NCI-H1436 (cell line): Measurements from ENCODE around the gene LAMB1.
"Not testable (repeated sequence)": the region's sequence is repeated elsewhere in the genome, so short reads cannot be mapped to it uniquely, and the experiment has no call there.

Experiments used
- DNase-seq: peaks from one replicate; lab custom pipeline; 2025; lab: John Stamatoyannopoulos, UW

The LAMB1 gene

DNA sequence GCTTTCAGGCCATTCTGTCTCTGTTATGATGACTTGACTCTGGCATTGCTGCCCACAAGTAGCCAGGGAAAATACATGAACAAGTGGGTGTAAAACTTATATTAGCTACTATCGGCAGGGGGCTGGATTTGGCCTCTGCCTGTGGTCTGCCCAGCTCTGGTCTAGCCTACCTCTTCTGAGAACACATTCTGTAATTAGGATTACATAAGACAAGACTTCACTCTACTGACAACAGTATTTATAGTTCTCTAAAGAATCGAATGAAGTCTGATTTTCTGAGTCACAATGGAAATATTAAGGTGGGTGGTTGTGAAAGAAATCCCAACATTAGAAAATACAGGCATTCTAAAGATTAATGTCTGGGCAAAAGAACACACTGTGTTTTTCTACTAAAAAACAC, 56.5 kb downstream of the LAMB1 start:
- no peak for DNase-seq

DNA sequence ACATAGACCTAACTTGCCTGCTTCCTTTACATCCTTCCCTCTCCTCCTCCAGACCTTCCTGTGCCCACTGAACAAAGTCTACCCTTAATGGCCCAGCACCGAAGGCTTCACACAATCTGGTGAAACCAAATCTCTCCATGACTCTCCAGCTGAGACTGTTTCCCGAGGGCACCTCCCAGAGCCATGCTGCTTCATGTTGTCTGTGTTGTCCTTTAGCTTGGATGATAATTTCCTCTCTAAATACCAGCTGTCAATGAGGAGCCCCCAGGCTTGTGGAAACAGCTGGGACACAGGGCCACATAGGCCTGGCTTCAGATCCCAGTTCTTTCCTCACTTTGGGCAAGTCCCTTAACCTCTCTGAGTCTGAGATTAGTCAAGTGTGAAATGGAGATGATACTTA, 57.6 kb downstream of the LAMB1 start:
- DNase-seq, result no peak

DNA sequence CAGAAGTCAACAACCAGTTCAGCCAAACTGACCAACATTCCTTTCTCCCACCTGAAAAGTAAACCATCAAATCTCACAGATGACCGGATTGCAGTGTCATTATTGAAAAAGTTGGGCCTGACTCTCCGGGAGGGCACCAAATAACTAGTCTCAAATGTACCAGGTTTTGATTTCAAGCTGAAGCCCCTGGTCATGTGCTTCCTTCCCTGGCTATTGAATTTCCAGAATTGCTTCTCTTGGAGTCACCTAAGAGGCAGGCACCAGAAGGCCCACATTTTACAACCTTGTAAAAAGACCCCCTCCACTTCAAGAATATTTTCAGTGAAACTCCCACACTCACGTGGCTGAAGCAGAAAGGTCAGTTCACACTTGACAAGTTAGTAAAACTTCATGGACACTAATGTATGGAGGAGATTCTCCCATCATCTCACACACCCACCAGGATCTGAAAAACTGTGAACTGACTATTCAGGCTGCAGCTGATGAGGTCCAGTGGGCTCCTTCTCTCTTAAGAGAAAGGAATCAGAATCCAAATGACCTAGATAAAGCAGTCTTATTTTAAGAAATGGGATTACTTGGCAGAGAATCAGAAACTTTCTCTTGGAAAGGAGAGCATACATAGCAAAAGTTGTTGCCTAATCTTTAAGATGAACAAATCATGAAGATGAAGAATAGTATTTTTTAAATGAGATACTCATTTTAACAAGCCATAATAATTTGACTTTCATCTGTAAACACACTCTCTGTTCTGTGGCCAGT, 58.4 kb downstream of the LAMB1 start:
- no peak for DNase-seq

DNA sequence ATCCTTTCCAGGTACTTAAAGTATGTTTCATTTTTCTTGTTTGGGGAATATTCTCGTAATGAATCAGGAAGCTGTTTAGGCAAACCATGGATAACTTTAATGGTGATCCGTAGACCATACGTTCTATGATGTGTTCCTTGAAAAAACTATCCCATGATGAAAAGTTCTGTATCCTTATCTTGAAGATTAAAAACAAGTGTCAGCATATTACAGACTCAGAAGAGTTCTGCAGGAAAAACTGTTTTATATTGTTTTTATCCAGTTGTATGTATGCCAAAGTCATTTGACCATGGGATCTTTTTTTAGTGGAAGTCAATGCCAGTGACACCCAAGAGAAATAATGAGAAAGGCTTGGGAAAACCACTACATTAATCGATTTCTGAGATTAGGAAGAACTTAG, 59.9 kb downstream of the LAMB1 start:
- no peak for DNase-seq

DNA sequence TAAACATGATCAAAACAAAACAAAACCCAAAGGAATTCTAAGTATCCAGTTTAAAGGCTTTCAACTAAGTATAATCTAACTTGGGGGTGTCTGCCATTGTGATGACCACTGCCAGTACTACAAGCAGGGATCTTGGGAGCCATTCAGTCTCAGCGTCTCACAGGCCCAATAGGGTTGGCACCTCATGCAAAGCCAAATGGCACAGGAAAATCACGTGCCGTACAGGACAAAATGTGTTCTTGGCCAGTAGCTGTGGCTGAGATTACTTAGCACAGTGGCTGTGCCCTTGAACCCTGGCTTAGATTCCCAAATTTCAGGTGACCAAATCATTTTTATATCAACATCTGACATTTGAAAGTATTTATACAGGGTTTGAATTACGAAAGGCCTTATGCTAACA, 62.0 kb downstream of the LAMB1 start:
- no peak for DNase-seq

DNA sequence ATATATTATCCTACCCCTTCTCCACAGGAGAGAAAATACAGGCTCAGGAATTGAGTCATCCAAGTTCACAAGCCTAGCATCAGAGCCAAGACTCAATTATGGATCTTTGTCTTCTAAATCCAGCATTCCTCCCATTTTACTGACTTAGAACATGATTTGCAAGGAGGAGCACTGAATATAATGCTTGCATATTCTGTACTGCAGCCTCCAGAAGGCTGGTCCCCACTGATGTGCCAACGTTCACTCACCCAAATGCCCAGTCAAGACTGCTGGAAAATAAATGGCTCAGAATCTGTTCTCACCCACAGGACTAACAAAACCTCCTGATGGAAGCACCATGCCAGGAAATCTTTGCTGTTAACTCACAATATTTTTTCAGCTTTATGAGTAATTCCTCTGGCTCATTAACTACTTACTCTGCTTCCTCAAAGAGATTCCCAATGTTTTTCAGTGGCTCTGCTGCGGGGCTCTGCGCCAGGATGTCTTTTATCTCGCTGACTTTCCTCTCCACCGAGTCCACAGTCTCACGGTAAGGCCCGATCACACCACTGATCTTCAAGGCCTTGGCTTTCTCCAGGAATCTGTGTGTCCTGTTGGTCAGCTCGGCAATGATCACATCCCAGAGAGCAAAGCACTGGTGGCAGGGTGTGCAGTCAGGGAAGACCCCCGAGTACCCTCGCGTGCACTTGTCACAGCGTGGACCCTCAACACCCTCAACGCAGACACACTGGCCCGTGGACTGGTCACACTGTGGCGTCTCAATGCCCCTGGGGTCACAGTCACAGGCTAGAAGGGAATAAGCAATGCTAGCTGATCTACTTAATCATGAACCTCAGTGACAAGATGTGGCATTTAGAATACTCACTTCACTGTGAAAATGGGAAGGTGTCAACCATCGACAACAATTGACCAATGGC, 63.1 kb downstream of the LAMB1 start:
- no peak for DNase-seq

DNA sequence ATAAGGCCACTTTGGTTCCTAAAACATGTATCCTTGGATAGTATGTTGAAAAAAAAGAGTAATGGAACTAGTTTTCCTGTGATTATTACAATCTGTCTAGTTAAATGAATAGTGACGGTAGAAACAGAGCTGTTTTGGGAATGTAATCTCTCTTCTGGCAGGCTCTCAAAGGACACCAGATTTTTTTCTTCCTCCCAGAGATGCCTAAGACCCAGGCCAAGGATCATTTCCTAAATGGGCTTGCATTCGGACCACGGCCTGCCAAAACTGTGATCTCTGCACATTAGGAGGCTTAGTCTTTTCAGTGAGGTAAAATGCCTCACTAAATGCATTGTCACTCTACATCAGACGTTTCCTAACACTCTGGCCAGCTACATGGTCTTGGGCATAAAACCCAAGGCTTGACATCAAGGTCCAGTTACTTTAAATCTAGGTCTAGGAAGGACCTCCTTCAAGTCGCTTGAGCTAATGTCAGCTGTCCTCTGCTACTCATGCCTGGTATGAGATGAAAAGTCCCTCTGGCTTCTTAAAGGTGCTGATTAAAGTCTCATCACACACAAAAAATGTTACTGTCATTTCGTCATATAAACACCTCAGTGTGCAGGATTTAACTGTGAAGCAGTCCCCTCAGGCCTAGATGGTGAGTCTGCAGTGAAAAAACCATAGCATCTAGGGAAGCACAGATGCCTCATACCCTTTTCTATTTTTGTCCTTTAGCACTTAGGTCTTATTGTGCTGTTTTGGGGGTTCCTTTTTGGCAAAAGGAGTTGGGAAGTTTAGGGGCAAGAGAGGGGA, 64.3 kb downstream of the LAMB1 start:
- no peak for DNase-seq

DNA sequence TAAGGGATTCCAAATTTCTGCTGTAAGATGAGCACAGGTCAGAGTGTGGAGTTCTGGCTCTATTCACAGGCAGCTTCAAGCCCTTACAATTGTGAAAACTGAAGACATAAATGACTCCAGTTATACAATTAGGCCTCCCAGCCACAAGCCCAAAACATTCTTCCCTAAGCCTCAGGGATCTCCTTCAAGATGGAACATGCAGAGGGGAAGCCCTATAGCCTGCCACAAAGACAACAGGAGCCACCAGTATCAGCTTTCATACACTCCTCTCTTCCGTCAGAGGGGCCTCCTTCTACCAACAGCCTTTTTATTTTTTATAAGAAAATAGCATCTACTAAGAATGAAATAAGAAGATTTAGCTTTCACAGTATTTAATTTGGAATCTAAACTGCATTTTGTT, 65.4 kb downstream of the LAMB1 start:
- DNase-seq, result no peak

DNA sequence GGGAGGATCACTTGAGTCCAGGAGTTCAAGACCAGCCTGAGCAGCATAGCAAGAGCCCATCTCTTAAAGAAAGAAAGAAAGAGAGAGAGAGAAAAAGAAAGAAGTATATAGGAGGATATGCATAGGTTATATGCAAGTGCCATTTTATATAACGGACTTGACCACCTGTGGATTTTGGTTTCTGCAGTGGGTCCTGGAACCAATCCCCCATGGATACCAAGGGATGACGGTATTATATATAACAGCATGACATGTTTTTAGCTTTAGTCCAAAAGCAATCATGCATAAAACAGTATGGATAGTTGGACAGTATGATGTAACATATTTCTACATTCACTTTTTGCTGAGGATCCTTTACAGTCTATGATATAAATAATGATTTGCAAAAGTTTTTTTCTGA, 66.6 kb downstream of the LAMB1 start:
- no peak for DNase-seq

DNA sequence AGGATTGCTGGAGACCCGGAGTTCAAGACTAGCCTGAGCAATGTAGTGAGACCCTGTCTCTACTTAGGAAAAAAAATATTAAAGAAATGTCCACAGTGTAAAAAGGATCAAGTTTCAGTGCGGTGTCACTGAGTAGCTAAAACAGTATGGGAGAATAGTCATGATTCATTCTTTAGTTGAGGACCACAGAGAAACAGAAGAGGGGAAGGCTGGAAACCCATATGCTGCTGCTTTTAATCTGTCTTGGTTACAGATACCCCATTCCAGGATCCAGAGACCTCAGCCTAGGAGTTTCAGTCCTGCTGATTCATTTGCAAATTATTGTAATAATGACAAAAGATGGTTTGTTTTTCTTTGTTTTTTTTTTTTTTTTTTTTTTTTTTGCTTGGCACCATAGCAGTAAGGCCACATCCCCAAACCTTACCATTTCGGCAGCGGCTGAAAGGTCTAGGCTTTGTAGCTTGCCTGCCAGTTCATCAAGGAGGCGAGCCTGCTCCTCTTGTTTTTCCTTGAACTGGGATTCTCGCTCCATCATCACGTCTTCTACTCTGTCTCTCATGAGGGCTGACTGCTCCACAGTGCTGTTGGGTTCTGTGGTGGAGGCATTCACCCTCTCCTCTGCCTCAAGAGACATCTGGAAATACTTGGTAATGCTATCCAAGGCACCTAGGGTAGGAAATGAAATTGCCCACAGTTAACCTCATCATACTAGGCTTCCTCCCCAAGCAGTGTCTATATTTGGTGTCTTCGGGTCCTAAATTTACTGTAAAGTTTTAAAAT, 67.8 kb downstream of the LAMB1 start:
- no peak for DNase-seq

DNA sequence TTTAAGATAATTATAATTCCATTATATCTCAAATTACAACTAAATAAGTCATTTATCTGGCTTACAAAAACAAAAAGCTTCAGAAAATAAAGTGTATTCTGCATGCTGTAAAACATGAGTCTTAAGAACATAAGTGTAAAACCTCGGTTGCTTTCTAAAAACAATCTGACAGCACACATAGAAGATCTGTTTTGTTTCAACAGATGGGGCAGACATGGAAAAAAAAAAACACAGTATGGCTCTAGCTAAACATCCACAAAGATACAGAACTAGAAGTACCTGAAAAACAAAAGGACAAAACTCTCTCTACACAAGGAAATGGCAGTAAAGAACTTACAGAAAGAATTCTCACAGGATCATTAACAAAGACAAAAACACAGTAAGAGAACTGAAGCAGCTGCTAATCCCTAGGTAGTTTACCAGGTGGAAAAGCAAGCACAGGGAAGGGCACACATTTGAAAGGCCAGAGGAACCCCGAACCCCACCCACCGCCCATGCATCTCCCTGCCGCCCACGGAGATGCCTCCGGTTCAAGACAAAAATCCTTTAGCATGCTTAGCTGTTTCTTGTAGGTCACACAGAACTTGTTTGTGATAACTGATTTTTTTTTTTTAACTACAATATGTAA, 69.5 kb downstream of the LAMB1 start:
- no peak for DNase-seq

DNA sequence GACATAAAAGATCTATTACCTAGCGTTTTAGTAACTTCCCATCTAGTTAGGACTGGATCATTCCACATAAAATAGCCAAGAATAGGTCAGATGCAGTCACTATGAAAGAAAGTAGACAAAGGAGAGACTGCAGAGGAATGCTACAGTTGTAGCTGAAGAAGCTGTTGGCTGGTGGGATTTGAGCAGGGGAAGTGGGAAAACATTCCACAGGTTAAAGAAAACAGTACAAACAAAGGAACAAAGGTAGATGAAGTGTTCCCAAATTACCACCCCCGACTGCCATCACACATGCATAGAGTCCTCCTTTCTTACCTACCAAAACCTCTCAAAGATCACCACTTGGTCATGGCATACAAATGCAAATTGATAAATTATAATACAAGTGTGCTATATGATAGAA, 70.2 kb downstream of the LAMB1 start:
- no peak for DNase-seq

DNA sequence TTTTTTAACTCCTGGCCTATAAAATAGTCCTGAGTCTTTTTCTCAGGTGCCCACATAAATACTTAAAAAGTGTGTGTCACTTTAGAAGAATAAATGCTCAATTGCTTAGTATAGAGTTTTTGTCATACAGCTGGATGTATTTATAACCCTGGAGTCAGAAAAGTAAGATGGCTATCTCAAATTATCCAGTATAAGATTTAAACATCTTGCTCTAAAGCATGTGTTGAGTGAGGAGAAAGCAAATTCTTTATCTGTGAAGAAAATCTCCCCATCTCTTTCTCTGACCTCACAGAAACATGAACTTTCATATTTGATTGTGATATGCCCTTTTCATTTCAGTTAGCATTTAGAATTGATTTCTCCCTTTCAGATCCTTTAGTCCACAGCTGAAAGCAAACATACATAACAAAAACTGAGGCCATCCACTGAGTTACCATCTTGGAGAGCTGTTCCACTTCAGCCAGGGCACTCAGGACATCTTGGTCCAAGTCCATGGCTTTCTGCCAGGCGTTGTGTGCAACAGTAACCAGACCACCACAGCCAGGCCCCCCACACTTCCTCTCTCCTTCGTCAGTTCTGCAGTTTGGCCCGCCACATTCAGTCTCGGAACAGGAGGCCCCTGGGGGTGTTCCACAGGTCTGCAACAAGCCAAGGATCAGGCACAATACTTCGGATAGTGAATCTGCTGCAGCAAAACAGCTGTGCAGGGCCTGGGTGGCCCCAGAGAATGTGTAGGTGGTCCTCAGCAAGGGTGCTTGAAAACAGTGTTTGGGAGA, 71.0 kb downstream of the LAMB1 start:
- DNase-seq, result no peak

DNA sequence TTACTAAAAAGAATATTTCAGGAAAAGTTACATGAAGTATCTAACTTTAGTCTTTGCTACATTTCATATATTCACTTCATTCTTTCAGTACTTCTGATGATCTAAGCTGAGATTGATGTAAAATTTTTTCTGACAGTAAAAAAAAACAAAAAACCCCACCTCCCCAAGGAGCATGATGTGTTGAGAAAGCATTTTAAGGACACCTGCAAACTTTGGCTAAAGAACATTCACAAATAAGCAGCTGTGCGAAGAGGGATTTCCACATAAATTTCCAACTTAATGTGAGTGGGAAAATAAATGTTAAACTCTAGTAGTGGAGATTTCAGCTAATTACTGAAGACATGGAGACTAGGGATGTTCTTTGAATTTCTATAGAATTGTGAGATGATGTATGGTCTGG, 76.5 kb downstream of the LAMB1 start:
- DNase-seq, result no peak

DNA sequence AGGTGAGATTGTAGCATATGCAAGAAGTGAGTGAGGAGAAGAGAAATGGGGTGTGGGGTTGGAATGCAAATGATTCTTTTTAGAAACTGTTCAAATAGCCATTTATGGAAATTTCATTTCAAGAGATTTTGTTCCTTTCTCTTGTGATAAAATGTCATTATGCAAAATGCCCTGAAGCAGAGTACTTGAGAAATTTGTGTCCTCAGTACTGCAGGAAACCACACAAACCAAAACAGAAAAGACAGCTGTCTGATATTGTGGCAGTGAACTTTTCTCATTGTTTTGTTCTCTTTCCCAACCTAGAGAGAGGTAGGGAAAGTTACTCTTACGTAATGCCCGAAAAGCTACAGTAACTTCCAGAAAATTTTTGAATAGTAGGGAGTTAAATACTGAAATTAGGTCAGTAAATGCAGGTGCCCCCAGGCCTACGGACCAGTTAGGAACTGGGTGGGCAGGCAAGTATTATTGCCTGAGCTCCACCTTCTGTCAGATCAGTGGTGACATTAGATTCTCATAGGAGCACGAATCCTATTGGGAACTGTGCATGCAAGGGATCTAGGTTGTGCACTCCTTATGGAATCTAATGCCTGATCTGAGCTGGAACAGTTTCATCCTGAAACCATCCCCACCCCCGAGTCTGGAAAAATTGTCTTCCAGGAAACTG, 78.0 kb downstream of the LAMB1 start:
- DNase-seq, result no peak

DNA sequence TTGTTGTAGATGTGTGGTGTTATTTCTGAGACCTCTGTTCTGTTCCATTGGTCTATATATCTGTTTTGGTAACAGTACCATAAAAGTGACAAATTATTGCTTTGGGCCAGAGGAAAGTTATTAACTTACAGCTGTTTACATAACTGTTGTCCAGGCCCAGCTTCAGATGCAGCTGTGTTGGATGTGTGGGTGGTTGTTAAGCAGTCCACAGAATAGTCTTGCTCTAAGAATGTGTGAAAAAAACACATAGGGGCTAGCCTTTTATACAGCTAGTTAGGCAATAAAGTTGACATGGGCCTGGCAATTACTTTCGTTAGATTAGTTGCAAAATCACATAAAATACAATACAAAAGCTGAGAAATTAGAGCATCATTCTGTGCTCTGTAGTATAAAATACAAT, 80.1 kb downstream of the LAMB1 start:
- no peak for DNase-seq

DNA sequence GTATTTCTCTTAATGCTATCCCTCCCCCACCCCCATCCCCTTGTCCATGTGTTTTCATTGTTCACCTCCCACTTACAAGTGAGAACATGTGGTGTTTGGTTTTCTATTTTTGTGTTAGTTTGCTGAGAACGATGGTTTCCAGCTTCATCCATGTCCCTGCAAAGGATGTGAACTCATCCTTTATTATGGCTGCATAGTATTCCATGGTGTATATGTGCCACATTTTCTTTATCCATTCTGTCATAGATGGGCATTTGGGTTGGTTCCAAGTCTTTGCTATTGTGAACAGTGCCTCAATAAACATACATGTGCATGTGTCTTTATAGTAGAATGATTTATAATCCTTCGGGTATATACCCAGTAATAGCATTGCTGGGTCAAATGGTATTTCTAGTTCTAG, 81.1 kb downstream of the LAMB1 start:
- not testable (repeated sequence) for DNase-seq

DNA sequence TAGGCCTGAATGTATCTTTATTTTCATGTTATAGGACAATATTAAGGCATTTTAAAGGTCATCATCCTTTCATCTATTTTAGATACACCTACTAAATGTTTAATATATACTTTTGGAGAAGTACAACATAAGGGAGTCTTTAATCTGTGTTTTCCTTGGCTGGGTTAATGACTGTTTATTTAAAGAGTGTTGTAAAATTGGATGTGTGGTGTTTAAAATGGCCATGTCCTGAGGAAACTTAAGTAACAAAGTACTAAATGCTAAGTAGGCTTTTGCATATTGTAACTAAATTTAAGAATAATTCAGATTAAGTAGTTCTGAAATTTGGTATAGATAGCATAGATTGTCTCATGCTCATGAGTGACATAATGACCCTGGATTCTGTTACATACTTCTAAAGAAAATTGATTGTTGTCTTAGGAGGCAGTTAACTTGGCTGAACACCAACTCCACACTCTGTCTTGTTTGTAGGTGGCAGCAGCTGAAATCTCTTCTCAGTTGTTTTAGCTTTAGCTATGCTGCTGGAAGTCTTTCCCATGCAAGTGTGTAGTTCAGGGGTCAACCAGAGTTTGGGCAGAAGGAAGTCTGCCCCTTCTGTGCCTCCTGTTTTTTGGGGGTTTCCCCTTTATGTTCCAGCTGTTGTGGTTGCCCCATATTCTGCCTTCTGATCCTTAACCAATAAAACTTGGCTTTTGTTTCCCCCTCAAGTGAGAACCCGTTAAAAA, 82.8 kb downstream of the LAMB1 start:
- no peak for DNase-seq

DNA sequence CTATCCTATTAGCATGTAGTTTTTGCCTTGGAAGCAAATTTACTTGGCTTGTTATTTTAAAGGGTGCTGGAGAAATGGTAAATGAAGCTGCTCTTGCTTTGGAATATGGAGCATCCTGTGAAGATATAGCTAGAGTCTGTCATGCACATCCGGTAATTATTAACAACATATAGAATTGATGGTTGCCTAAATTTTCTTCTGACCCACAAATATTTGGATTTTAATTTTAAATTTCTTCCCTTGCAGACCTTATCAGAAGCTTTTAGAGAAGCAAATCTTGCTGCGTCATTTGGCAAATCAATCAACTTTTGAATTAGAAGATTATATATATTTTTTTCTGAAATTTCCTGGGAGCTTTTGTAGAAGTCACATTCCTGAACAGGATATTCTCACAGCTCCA, 84.0 kb downstream of the LAMB1 start:
- no peak for DNase-seq
